Right atrium auricular region (tissue), 2 donors: ENCODE results near the gene POU2F3. TPM values are rescaled to one million over a fixed set of nuclear protein-coding genes. Genes with fewer than 3 reads are reported as not detected.
A peak's percentile ranks its signal among the peaks of the same experiment; 100 is the strongest.

Experiments used
- DNase-seq: peaks from one replicate; pipeline ENCODE4 v3.0.0-alpha.2; 2019; ENCODE audit warnings: low spot score
- H3K27ac ChIP-seq, 2 donors: fragments of 200-600 bp; sonication (generic); 1 replicate in 1 of 2; 2 replicates in 1 of 2; pipeline ENCODE4 v1.5.1; 2016 to 2019
- H3K27me3 ChIP-seq, 2 donors: fragments of 200-600 bp; sonication (generic); one replicate each; pipeline versions ENCODE4 v1.5.1 to v1.6.0; 2017 to 2019
- H3K36me3 ChIP-seq: fragments of 200-600 bp; sonication (generic); one replicate; pipeline ENCODE4 v1.5.1; 2016
- H3K4me1 ChIP-seq, 2 donors: fragments of 200-600 bp; sonication (generic); one replicate each; pipeline versions ENCODE4 v1.5.1 to v1.6.0; 2017 to 2019
- H3K4me3 ChIP-seq, 2 donors: fragments of 200-600 bp; sonication (generic); 1 replicate in 1 of 2; 2 replicates in 1 of 2; pipeline ENCODE4 v1.5.1; 2017 to 2019; ENCODE audit warnings: mild to moderate bottlenecking in 1 of 2, moderate library complexity in 1 of 2
- H3K9me3 ChIP-seq, 2 donors: fragments of 200-600 bp; sonication (generic); one replicate each; pipeline ENCODE4 v1.5.1; 2019
- CTCF ChIP-seq, 2 donors: fragments of 200-600 bp; sonication (generic); IDR thresholded peaks; one replicate each; pipeline ENCODE4 v1.5.1; 2019; ENCODE audit warnings: antibody characterized with exemption in 2 of 2
- total RNA-seq, 2 donors: library from RNA; depleted of rRNA; stranded (reverse); fragments of >200 nt; gene quantifications; one replicate each; pipeline ENCODE4 v1.1.0, GENCODE V29; 2016

POU2F3 gene
- total RNA-seq, 2 donors from 2014 or later: not detected

- H3K27ac ChIP-seq: peak overlapping the region; percentile 64 to 72
- H3K27me3 ChIP-seq: no peaks in the 10 kb centered on the region
- no peaks in the 10 kb centered on the region for H3K36me3 ChIP-seq
- no peaks in the 10 kb centered on the region for H3K9me3 ChIP-seq
- peaks cover 0 to 26% of the 10 kb centered on the region in 2 donors for H3K4me1 ChIP-seq
- DNase-seq: peak; percentile 81
- TF ChIP-seq CTCF (IDR thresholded peaks at IDR 0.05): no peak
- no peak overlapping the region for H3K4me3 ChIP-seq
These were observed 77.1 kb downstream of the POU2F3 start for GRCh38 chr11:120316880-120317688.

DNA sequence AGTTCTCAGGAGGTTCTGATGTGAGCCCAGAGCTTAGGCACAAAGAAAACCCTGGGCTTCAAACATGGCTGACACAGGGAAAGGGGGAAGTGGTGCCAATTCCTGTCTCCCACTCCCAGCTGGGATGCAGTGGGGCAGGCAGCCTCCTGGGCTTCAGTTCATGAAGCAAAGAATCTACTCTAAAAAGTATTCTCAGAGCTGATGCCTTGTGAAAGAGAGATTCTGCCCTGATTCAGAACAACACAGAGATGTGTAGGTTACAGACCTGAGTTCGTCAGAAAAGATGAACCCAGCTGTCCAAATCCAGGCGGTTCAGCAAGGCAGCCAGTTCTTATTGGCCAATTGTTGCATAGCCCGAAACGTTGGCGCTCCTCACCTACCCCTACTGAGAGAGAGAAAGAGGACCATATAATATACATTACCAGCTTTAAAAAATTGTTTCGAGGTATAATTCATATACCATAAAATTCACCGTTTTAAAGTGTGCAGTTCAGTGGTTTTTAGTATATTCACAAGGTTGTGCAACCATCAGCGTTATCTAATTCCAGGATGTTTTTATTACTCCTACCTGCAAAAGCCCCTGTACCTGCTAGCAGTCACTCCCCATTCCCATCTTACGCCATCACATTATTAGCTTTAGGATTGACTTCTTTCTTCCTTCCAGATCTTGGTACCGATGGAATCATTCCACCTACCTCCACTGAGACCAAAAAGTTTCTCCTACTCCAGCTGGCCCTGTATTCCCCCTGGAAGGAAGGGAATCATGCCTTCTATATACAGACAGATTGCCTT is 77.9 kb downstream of the POU2F3 start:
- no peak for DNase-seq
- Histone ChIP-seq H3K9me3 (no peaks in the 10 kb centered on the region), H3K27ac (peak overlapping the region; percentile 64 to 72), H3K27me3 (no peaks in the 10 kb centered on the region), H3K4me1 (peaks cover 0 to 26% of the 10 kb centered on the region in 2 donors), H3K36me3 (no peaks in the 10 kb centered on the region), H3K4me3 (no peak overlapping the region)
- TF ChIP-seq CTCF (IDR thresholded peaks at IDR 0.05): no peak

DNA sequence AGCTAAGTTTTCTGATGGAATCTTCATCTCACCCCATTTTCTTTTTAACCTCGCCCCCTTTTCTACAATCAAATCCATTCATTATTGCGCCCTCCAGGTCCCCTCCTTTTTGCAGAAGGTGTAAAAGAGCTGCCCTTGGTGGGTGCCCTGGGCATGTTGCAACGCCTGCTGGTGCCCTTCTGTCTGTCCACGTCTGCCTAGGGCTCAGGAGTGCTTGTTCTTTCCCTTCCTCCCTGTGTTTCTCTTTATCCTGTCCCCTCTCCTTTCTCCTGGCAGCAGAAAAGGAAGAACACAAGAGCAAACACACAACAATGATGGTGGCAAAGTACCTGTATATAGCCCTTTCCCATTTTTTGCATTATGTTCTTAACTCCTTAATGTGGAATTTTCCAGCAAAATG is 79.0 kb downstream of the POU2F3 start:
- Histone ChIP-seq H3K9me3 (no peaks in the 10 kb centered on the region), H3K4me3 (no peak overlapping the region), H3K36me3 (no peaks in the 10 kb centered on the region), H3K27ac (no peak overlapping the region), H3K4me1 (peaks cover 0 to 26% of the 10 kb centered on the region in 2 donors), H3K27me3 (no peaks in the 10 kb centered on the region)
- no peak for DNase-seq
- TF ChIP-seq CTCF (IDR thresholded peaks at IDR 0.05): no peak

DNA sequence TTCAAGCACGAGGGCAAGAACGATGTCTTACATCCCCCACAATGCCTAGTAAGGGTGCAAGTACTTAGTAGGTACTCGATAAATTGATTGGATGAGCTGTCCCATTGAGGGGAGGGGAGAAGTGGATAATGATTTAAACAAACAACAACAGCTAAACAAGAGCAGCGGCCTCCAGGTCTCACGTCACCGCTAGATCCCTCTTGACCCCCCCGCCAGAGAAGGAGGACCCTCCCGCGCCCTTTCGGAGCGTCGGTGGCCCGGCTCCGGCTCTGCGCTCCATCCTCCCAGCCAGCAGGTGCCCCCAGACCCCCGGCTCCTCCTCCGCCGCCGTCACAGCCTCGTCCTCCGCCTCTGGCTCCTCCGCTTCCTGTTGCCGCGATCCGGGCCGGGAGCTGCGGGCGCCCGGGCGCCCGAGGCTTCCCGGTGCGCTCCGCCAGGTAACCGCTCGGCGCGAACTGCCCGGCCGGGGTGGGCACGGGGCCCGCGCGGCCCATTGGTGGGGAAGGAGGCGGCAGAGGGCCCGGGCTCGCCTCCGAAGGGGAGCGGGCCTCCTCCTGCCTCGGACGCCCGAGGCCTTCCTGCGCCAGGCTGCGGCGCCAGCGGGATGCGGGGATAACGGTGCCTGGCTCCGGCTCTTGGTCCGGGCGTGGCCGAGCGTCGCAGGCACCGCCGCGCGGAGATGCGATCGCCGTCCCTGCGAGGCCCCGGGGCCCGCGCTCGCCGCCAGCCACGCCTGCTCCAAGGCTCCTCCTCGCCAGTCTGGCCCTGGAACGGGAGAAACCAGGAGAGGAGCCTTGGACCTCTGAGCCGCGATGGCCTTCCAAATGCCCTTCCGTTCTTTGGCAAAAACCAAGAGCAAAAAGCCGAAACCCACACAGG is 85.2 kb downstream of the POU2F3 start, which contains the start of gene TLCD5:
Gene TLCD5 (plus strand): TSS at position 368 of the 879 bp plus-strand sequence. CDS start 2,143 bp downstream, outside the sequence.
- Histone ChIP-seq H3K4me3 (peak within 1 kb of the TSS; percentile 78 to 79), H3K27me3 (no peaks in the 10 kb centered on the region), H3K27ac (peak within 1 kb of the TSS; percentile 96 to 98), H3K4me1 (peaks cover 0 to 31% of the 10 kb centered on the region in 2 donors), H3K9me3 (no peaks in the 10 kb centered on the region), H3K36me3 (peaks cover 7% of the 10 kb centered on the region)
- no peak for DNase-seq
- TF ChIP-seq CTCF (IDR thresholded peaks at IDR 0.05): peak in 1 of 2 donors; percentile 18

DNA sequence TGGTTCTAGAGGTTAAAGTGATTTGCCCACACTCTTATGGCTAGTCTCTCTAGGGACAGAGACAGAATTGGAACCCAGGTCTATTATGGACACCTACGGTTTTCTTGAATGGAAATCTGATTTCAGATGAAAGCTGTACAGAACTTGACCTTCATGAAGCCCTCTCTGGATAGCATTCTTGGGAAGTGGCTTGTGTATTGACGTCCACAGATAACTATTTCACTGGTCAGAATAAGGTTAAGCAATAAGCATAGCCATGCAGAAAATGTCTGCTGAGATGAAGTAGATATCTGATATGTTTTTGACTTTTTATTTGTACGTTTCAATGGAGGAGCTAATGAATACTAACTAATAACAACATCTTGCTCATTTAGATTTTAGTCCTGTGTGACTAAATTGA is 86.3 kb downstream of the POU2F3 start:
- no peak for TF ChIP-seq CTCF (IDR thresholded peaks at IDR 0.05)
- no peak for DNase-seq
- Histone ChIP-seq H3K4me1 (peaks cover 0 to 36% of the 10 kb centered on the region in 2 donors), H3K27ac (peak overlapping the region; percentile 96 to 98), H3K36me3 (peaks cover 15% of the 10 kb centered on the region), H3K27me3 (no peaks in the 10 kb centered on the region), H3K9me3 (no peaks in the 10 kb centered on the region), H3K4me3 (peak overlapping the region; percentile 78 to 79)
